Cardiac muscle cell (in vitro differentiated cells and primary cell): Measurements from ENCODE around the gene ITFG1. TPM values are rescaled to one million over a fixed set of nuclear protein-coding genes. Genes with fewer than 3 reads are reported as not detected.

Source experiments
- DNase-seq, 2 donors: peaks; one replicate each; pipeline versions ENCODE4 v3.0.0 to v3.0.0-alpha.2; 2010 to 2017; ENCODE audit warnings: low read depth in 1 of 2, low spot score in 1 of 2
- H3K27ac ChIP-seq: fragments of 200-600 bp; sonication (generic); 2 replicates; pipeline ENCODE4 v1.5.1; 2016
- H3K27me3 ChIP-seq: fragments of 200-600 bp; sonication (generic); 2 replicates; pipeline ENCODE4 v1.6.0; 2016; ENCODE audit warnings: control low read depth
- H3K36me3 ChIP-seq: fragments of 200-600 bp; sonication (generic); 2 replicates; pipeline ENCODE4 v1.5.1; 2016; ENCODE audit warnings: control low read depth
- H3K4me1 ChIP-seq: fragments of 200-600 bp; sonication (generic); 2 replicates; pipeline ENCODE4 v1.8.1; 2017; ENCODE audit warnings: low read depth, mild to moderate bottlenecking, mixed run types
- H3K4me3 ChIP-seq: fragments of 200-600 bp; sonication (generic); 2 replicates; pipeline ENCODE4 v1.5.1; 2016; ENCODE audit warnings: mild to moderate bottlenecking
- H3K9me3 ChIP-seq: fragments of 200-600 bp; sonication (generic); 2 replicates; pipeline ENCODE4 v1.5.1; 2017; ENCODE audit warnings: low read depth, mild to moderate bottlenecking, control low read depth
- CTCF ChIP-seq: IDR thresholded peaks from 2 replicates; pipeline ENCODE4 v1.5.1; 2012; ENCODE audit warnings: low read depth, mild to moderate bottlenecking, low read length
- polyA plus RNA-seq: library from polyadenylated mRNA; unstranded; fragments of >200 nt; fragmentation: Nextera tagmentation; extraction: Ambion mirVana; gene quantifications from 2 replicates; pipeline ENCODE4 v1.2.1, GENCODE V29; 2016
- total RNA-seq: library from RNA; depleted of rRNA; stranded (reverse); fragments of >200 nt; gene quantifications from 2 replicates; pipeline ENCODE4 v1.2.3, GENCODE V29; 2016

The ITFG1 gene
- total and polyA plus RNA-seq, 2 experiments from 2014 or later = 44.5 to 118 TPM

- Histone ChIP-seq H3K4me1 (peaks cover 15% of the 10 kb centered on the region), H3K4me3 (no peak overlapping the region), H3K9me3 (no peaks in the 10 kb centered on the region), H3K27me3 (no peaks in the 10 kb centered on the region), H3K36me3 (no peaks in the 10 kb centered on the region), H3K27ac (no peak overlapping the region)
- DNase-seq = no peak
- TF ChIP-seq CTCF = no peak
Measured at GRCh38 chr16:47382362-47382761, 78.5 kb downstream of the ITFG1 start.

GRCh38 chr16:47377154-47377553 lies 83.7 kb downstream of the ITFG1 start:
- Histone ChIP-seq H3K9me3 (no peaks in the 10 kb centered on the region), H3K4me1 (no peaks in the 10 kb centered on the region), H3K27ac (no peak overlapping the region), H3K27me3 (no peaks in the 10 kb centered on the region), H3K4me3 (no peak overlapping the region), H3K36me3 (peaks cover 11% of the 10 kb centered on the region)
- TF ChIP-seq CTCF = no peak
- DNase-seq = no peak

- TF ChIP-seq CTCF = no peak
- no peaks in the 10 kb centered on the region for H3K27me3 ChIP-seq
Measured at GRCh38 chr16:47375423-47375822, 85.4 kb downstream of the ITFG1 start.

GRCh38 chr16:47374629-47375028 lies 86.2 kb downstream of the ITFG1 start:
- Histone ChIP-seq H3K4me3 (no peak overlapping the region), H3K27me3 (no peaks in the 10 kb centered on the region), H3K27ac (no peak overlapping the region), H3K4me1 (no peaks in the 10 kb centered on the region), H3K9me3 (no peaks in the 10 kb centered on the region), H3K36me3 (peaks cover 11% of the 10 kb centered on the region)
- no peak for DNase-seq
- TF ChIP-seq CTCF = no peak

More at GRCh38 chr16:47375423-47375822, 85.4 kb downstream of the ITFG1 start:
- Histone ChIP-seq H3K4me3 (no peak overlapping the region), H3K9me3 (no peaks in the 10 kb centered on the region), H3K4me1 (no peaks in the 10 kb centered on the region), H3K27ac (no peak overlapping the region), H3K36me3 (peaks cover 11% of the 10 kb centered on the region)
- no peak for DNase-seq

GRCh38 chr16:47371271-47372014 lies 89.4 kb downstream of the ITFG1 start:
- no peak overlapping the region for H3K27ac ChIP-seq
- H3K4me3 ChIP-seq = no peak overlapping the region
- H3K36me3 ChIP-seq = peaks cover 11% of the 10 kb centered on the region
- H3K4me1 ChIP-seq = no peaks in the 10 kb centered on the region
- no peaks in the 10 kb centered on the region for H3K9me3 ChIP-seq
- no peak for TF ChIP-seq CTCF
- no peak for DNase-seq
- no peaks in the 10 kb centered on the region for H3K27me3 ChIP-seq
